Liver (tissue), 3 donors: ENCODE results near the gene GLP2R.

Experiments used
- GABPA ChIP-seq, 2 donors: IDR thresholded peaks in 1 of 2; conservative IDR thresholded peaks in 1 of 2; 2 replicates each; pipeline ENCODE4 v1.6.1; 2016; ENCODE audit warnings: antibody characterized with exemption in 2 of 2, mild to moderate bottlenecking in 1 of 2, moderate library complexity in 1 of 2
- JUND ChIP-seq, 2 donors: IDR thresholded peaks; 2 replicates each; pipeline ENCODE4 v1.6.1; 2016; ENCODE audit warnings: antibody characterized with exemption in 2 of 2
- RAD21 ChIP-seq, 2 donors: IDR thresholded peaks; 2 replicates each; pipeline ENCODE4 v1.6.1; 2016; ENCODE audit warnings: antibody characterized with exemption in 2 of 2, mild to moderate bottlenecking in 2 of 2
- REST ChIP-seq: IDR thresholded peaks from 2 replicates; pipeline ENCODE4 v1.6.1; 2016; ENCODE audit warnings: antibody characterized with exemption, mild to moderate bottlenecking
- RXRA ChIP-seq, 2 donors: IDR thresholded peaks; 2 replicates each; pipeline ENCODE4 v1.6.1; 2017 to 2018; ENCODE audit warnings: antibody characterized with exemption in 2 of 2, mild to moderate bottlenecking in 1 of 2
- SP1 ChIP-seq: IDR thresholded peaks from 2 replicates; pipeline ENCODE4 v1.6.1; 2018; ENCODE audit warnings: antibody characterized with exemption, mild to moderate bottlenecking
- TF ChIP-seq, protein P1 (sequence below): fragments of 150-350 bp; IDR thresholded peaks from 2 replicates; pipeline ENCODE4 v1.5.1; 2017; ENCODE audit warnings: improper control_type of control experiment, low read depth, low read length; ENCODE audit not compliant: missing input control
- TF ChIP-seq, protein P2 (sequence below): IDR thresholded peaks from 2 replicates; pipeline ENCODE4 v1.6.1; 2016; ENCODE audit warnings: antibody characterized with exemption
- TF ChIP-seq, protein P3 (sequence below): IDR thresholded peaks from 2 replicates; pipeline ENCODE4 v1.6.1; 2016; ENCODE audit warnings: antibody characterized with exemption
- donor health status: healthy.
- donor health status: healthy.

DNA sequence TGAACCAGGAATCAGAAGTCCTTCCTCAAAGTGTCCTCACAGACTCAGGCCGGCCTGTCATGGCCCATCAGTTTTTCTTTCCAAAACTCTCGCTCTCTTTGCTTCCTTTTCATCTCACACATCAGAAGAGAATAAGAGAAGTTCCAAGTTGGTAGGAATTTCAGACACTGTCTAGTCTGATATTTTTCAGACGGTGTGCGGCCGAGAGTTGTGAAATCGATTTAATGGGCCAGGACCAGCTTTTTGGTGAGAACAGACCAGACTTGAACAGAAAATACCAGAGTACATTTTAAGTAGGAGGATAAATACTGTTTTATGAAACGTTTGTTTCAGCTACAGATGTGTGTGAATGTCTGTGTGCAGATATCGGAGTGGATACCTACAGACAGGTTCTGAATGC lies 104.1 kb downstream of the GLP2R start:
- TF ChIP-seq, protein P1, sequence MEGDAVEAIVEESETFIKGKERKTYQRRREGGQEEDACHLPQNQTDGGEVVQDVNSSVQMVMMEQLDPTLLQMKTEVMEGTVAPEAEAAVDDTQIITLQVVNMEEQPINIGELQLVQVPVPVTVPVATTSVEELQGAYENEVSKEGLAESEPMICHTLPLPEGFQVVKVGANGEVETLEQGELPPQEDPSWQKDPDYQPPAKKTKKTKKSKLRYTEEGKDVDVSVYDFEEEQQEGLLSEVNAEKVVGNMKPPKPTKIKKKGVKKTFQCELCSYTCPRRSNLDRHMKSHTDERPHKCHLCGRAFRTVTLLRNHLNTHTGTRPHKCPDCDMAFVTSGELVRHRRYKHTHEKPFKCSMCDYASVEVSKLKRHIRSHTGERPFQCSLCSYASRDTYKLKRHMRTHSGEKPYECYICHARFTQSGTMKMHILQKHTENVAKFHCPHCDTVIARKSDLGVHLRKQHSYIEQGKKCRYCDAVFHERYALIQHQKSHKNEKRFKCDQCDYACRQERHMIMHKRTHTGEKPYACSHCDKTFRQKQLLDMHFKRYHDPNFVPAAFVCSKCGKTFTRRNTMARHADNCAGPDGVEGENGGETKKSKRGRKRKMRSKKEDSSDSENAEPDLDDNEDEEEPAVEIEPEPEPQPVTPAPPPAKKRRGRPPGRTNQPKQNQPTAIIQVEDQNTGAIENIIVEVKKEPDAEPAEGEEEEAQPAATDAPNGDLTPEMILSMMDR = no peak
- TF ChIP-seq, protein P2, sequence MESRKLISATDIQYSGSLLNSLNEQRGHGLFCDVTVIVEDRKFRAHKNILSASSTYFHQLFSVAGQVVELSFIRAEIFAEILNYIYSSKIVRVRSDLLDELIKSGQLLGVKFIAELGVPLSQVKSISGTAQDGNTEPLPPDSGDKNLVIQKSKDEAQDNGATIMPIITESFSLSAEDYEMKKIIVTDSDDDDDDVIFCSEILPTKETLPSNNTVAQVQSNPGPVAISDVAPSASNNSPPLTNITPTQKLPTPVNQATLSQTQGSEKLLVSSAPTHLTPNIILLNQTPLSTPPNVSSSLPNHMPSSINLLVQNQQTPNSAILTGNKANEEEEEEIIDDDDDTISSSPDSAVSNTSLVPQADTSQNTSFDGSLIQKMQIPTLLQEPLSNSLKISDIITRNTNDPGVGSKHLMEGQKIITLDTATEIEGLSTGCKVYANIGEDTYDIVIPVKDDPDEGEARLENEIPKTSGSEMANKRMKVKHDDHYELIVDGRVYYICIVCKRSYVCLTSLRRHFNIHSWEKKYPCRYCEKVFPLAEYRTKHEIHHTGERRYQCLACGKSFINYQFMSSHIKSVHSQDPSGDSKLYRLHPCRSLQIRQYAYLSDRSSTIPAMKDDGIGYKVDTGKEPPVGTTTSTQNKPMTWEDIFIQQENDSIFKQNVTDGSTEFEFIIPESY = no peak
- TF ChIP-seq, protein P3, sequence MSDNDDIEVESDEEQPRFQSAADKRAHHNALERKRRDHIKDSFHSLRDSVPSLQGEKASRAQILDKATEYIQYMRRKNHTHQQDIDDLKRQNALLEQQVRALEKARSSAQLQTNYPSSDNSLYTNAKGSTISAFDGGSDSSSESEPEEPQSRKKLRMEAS = no peak
- TF ChIP-seq SP1 (no peak), JUND (IDR thresholded peaks at IDR 0.05) (no peak), RAD21 (IDR thresholded peaks at IDR 0.05) (no peak), GABPA (IDR thresholded peaks at IDR 0.05 in 1 of 2, conservative IDR thresholded peaks at IDR 0.05 in 1 of 2) (no peak), RXRA (IDR thresholded peaks at IDR 0.05) (no peak), REST (no peak)
